GM18517 (cell line): ENCODE data around the gene CCKAR.

Experiments
- ATAC-seq: cut with Tn5 transposase; IDR thresholded peaks from one replicate; pipeline ENCODE4 v1.9.1; 2021; ENCODE audit warnings: mild to moderate bottlenecking, moderate library complexity; ENCODE audit not compliant: unreplicated experiment

CCKAR gene

DNA sequence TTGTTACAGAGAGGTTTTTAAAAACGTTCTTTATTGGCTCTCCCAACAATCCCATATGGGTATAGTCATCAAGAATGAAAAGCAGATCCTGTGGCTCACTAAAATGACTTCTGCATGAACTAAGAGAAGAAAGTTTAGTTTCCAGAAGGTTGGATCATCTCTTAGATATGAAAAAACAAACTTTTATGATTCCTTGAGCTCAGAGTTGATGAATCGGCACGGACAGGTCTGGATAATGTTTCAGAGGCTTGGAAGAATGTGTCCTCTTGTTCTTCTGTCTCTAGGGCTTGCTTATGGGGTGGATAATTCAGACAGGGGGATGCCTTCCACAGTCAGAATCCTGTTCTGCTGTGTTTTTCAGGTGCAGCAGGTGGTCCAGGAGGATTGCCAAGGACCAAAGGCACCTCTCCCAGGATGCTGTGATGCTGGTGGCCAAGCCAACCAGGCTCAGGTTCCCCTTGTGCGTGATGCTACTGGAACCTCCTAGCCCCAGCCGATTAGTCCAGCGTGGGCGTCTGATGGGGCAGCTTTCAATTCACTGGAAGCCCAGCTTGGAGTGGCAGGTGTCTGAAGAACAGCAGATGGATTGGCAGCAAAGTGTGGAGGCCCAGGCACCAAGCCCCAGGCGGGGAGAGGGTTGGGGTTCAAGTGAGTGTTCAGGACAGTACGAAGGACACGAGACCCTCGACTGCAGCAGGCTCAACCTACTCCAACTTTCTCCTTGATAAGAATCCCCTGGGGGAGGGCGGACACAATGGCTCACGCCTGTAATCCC is 30.3 kb downstream of the CCKAR start:
- no peak for ATAC-seq

- ATAC-seq: peak; percentile 60
Measured at GRCh38 chr4:26459054-26459755, 31.1 kb downstream of the CCKAR start.

- ATAC-seq: no peak
Measured at GRCh38 chr4:26458157-26458561, 32.1 kb downstream of the CCKAR start.

GRCh38 chr4:26457412-26457811 is 32.9 kb downstream of the CCKAR start:
- ATAC-seq: no peak

DNA sequence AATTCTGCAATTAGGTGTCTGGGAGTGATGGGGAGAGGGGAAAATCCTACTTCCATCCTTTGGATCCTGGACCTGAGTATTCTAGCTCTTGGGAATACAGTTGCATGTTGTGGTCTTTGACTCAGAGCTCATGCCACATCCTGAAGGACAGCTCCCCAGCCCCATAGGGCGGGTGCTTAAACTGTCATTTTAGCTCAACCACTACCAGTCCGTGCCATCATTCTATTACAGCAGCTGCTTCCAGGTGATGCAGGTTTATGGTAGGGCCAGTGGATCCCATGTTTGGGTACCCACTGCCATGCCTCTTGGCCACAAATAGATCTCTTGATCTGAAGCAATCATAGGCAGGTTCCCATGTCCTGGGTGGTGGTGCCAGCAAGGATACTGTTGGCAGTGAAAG is 34.7 kb downstream of the CCKAR start:
- ATAC-seq: no peak

- ATAC-seq: no peak
Measured at GRCh38 chr4:26454961-26455360, 35.3 kb downstream of the CCKAR start.

DNA sequence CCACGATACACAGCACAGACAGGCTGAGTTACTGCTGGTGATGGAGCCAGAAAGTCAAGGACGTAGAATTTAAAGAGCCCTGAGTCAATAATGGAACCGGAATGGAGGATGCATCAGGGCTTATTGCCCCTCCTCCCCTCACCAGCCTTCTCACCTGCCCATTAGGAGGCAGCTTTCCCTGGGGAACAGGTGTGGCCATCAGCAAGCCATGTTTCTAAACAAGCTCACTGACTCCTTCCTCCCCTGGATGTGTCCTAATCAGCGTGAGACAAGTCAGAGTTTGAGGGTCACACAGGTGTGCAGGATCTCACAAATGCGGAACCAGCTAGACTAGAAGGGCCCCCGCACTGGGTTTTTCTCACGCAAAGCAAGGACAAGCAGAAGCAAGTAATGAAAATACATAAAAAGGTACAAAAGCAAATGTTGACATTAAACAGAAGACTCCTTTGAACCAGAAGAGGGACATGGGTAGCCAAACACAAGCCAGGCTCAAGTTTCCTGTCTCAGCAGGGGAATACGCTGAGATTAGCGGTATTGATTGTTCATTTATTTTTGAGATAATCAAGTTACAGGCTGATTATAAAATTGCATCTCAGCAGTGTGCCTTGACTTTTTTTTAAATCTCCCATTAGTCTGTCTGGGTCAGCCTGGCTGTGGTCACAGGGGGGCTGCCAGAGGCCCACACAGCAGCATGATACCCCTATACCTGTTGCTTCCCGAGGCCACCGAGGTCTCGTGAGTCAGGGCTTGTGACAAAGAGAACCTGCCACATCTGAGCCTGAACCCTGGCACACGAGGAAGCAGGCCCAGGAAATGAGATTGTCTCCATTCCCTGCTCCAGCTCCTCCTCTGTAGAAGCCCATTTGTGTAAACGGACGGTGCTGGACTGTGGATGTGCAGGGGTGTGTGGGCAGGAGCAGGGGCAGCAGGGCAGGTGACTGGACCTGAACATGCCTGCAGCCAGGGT is 37.4 kb downstream of the CCKAR start:
- no peak for ATAC-seq

- no peak for ATAC-seq
Measured at GRCh38 chr4:26451597-26451996, 38.7 kb downstream of the CCKAR start.

- no peak for ATAC-seq
Measured at GRCh38 chr4:26450418-26450817, 39.9 kb downstream of the CCKAR start.

GRCh38 chr4:26447378-26447777 is 42.9 kb downstream of the CCKAR start:
- ATAC-seq: no peak

DNA sequence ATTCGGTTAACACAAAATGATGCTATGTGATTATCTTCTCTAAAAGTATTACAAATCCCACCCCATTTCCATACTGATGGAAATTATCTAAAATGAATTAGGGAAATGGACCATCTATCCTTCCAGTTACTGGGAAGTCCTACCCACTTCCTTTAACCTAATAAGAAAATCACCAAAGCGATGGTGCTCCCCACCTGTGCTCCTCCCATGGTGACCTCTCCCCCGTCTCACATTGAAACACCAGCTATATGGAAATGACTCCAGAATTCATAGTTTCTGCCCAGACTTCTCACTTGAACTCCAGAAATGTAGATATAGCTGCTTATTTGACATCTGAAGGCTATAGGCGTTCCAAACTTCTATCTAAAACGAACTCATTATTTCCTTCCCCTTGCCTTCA is 48.5 kb downstream of the CCKAR start:
- no peak for ATAC-seq

GRCh38 chr4:26441102-26441501 is 49.2 kb downstream of the CCKAR start:
- ATAC-seq: no peak

- ATAC-seq: no peak
Measured at GRCh38 chr4:26434030-26434639, 56.1 kb downstream of the CCKAR start.

DNA sequence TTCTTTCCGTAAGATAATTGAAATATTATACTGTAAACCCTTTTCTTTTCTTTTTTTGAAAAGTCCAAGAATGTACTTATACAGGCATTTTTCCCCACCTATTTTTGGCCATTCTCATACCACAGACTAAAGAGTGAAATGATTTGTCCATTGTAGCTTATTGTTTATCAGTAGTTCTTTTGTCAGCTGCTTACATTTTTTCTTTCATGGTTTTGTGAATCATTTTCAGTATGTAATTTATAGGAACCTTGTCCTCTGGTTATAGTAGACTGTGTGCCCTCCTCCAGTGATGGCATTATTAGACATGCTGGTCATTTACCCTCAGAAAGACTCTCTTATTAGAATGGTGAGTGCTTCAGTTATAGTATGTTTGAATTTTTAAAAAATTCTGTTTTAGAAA is 56.7 kb downstream of the CCKAR start:
- ATAC-seq: no peak

DNA sequence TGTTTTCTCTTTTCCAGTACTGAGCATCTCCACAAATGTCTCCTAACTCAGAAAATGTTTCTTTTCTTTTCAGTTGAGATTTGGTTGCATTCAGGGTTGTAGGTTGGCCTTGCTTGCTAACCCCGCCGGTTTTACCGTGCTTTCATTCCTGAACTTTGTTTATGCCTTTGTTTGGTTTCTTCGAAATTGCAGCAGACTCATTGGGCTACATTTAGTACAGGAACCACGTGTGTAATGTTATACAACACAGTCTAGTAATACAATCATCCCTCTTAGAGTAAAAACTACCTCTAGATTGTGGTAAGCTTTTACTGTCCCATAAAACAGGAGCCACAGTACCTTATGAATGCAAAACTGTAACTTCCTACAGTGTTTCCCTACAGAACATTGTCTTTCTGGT is 57.9 kb downstream of the CCKAR start:
- no peak for ATAC-seq

DNA sequence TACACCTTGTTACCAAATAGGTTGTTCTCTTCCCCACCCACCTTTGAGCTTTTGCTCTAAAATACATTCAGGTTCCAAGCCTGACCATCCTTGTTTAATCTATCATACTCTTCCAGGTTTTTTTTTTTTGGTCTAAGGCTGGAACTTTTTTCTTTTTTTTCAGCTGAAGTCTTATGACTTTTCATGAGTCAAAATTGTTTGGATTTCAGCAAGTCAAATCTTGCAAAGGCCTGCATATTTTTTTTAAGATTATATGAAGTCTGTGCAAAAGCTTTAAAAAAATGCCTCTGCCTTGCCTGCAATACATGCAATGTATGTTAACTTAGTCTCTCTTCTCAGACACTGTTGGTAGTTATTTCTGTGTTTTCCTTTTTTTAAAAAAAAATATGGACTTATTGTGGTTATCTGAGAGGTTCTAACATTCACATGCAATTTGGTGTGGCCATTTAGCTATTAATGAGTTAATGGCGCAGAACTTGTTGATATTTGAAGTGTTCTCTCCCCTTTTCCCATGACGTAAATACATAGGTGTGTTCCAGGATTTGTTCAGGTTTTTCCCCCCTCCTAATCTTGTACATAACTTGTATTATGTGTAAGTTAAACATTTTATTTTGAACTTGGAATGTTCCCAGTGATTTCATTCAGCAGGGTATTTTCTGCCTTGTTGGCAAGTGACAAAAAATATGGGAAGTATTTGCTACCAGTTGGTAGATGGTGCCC is 58.7 kb downstream of the CCKAR start:
- no peak for ATAC-seq
